ENCODE results near the gene EGFR. TPM values are rescaled to one million over a fixed set of nuclear protein-coding genes. Genes with fewer than 3 reads are reported as not detected.

The EGFR gene
- total RNA-seq, 3 donors from 2014 or later, result 63.6 to 96.3 (median 72.5) TPM

DNA sequence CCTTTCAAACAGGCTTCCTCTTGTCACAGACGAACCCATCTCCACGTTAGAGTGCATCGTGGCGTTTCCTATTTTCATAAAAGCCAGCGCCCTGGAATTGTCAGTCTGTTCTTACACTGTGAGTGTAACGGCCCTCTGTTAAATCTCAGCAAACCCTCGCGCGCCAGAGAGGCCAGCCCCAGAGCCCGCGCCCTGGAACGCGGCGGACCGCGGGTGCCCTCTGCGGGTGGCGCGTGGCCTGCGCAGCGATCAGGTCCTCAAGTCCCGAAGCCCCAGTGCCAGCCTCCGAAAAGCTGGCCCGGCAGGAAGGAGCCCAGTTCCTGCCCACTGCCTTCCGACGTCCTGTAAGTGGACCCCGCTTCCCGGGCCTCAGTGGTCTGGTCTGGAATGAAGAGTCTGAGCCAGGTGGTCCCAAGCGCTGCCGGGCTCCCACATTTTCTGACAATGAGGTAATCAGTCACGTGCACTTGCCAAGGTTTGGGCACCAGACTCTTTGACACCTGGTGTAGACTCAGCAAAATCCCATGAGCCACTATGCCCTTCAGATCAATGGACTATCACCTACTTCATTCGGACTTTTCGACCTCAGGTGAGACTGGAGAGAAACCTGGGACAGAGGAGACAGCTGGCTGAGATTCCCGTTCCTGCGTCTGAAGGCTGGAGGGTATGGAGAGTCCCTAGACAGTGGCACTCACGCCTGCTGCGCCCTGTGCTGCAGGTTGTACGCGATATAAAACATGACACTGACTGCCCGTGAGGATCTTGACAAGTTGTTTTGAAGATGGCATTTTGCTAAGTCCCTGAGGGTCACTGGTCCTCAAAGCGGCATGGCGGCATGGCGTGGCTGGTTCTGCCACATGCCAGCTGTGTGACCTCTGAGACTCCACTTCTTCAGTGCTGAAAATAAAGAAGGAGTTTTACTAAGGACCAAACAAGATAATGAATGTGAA lies 237.0 kb downstream of the EGFR start:
- Histone ChIP-seq H3K36me3 (ENCODE audit: low read depth) (no peaks in the 10 kb centered on the region), H3K4me1 (ENCODE audit: low read depth) (peaks cover 5% of the 10 kb centered on the region), H3K4me3 (no peak overlapping the region), H3K9me3 (no peaks in the 10 kb centered on the region)
- DNase-seq, result peak; percentile 77 to 90 (median 89)
- intact Hi-C loops (cut with DNase I, micrococcal nuclease), result loop anchor here (5.0 kb wide), 2 partner anchors 468 to 483 kb away; no protein-coding TSS in a partner anchor
- ATAC-seq, result peak; percentile 92
- TF ChIP-seq, protein P1, sequence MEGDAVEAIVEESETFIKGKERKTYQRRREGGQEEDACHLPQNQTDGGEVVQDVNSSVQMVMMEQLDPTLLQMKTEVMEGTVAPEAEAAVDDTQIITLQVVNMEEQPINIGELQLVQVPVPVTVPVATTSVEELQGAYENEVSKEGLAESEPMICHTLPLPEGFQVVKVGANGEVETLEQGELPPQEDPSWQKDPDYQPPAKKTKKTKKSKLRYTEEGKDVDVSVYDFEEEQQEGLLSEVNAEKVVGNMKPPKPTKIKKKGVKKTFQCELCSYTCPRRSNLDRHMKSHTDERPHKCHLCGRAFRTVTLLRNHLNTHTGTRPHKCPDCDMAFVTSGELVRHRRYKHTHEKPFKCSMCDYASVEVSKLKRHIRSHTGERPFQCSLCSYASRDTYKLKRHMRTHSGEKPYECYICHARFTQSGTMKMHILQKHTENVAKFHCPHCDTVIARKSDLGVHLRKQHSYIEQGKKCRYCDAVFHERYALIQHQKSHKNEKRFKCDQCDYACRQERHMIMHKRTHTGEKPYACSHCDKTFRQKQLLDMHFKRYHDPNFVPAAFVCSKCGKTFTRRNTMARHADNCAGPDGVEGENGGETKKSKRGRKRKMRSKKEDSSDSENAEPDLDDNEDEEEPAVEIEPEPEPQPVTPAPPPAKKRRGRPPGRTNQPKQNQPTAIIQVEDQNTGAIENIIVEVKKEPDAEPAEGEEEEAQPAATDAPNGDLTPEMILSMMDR (IDR thresholded peaks at IDR 0.05), result peak; percentile 88

DNA sequence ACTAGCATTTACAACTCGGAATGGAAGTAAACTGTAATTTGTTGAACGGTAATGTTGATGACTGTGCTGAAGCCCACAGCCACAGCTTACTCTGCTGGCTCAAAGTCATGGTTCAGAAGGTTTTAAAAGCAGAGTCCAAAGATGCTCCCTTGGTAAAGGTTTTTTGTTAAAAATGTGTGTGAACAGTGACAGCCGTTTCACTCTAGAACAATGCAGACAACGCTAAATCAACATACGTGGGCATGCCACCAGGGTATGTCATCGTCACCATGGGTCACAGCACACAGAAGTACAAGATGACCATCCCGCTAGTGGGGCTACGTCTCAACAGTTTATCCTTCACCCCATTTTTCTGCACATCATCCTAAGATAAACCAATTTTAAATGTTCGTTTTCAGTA lies 239.8 kb downstream of the EGFR start:
- intact Hi-C loops (cut with DNase I, micrococcal nuclease), result loop anchor here (5.0 kb wide), 2 partner anchors 471 to 486 kb away; no protein-coding TSS in a partner anchor
- DNase-seq (no peak), ATAC-seq (no peak)
- Histone ChIP-seq H3K4me3 (no peak overlapping the region), H3K9me3 (no peaks in the 10 kb centered on the region), H3K4me1 (ENCODE audit: low read depth) (peaks cover 5% of the 10 kb centered on the region), H3K36me3 (ENCODE audit: low read depth) (no peaks in the 10 kb centered on the region)
- TF ChIP-seq, protein P1 (IDR thresholded peaks at IDR 0.05), result no peak

DNA sequence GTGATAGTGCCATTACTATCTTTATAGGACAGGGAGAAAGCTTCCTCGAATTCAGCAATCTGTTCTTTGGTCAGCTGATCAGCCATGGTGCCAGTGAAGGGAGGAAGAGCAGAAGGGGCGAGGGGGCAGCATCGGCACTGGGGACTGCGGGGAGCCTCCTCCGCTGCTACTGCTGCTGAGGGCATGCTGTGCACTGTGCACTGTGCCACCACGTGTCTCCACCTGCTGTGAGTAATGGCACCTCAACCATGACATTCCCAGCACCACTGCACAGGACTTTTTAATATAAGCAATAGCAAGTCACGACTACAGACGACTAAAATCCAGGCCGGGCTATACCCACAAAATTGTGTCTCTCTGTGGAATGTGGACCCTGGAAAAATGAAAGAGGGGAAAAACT lies 241.4 kb downstream of the EGFR start:
- intact Hi-C loops (cut with DNase I, micrococcal nuclease), result no loop called here
- DNase-seq, result no peak
- no peaks in the 10 kb centered on the region for H3K9me3 ChIP-seq
- no peak for ATAC-seq
- H3K36me3 ChIP-seq (ENCODE audit: low read depth), result no peaks in the 10 kb centered on the region
- no peaks in the 10 kb centered on the region for H3K4me1 ChIP-seq (ENCODE audit: low read depth)
- TF ChIP-seq, protein P1 (IDR thresholded peaks at IDR 0.05), result no peak
- H3K4me3 ChIP-seq, result no peak overlapping the region

DNA sequence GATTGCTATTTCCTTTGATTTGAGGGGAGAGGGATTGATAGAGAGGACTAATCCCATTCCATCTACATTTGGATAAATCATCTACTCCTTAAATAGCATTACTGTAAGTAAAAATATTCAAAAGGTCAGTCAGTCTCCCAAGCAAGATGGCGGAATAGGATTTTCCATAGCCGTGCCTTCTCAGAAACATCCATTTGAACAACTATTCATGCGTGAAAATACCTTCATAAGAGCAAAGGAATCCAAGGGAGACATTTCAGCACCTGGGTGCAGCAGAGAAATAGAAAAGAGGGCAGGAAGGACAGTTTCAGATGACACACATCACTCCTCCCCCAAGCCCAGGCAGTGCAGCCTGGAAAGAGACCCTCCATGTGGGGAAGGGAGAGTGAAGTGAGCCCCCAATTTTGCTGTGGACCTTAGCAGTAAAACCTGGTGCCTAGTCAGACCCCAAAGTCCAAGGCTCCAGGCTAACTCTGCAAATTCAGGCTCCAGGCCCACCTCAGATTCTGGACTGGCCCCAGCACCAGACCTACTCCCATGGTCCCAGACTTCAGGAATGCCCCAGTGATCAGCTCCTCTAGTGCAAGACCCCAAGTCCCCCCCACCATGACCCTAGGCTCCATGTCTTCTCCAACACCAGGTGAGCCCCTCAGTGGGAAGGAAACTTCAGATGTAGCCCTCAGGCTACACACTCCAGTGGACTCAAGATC lies 242.0 kb downstream of the EGFR start:
- no peak for ATAC-seq
- no peaks in the 10 kb centered on the region for H3K4me1 ChIP-seq (ENCODE audit: low read depth)
- no peaks in the 10 kb centered on the region for H3K9me3 ChIP-seq
- TF ChIP-seq, protein P1 (IDR thresholded peaks at IDR 0.05), result no peak
- intact Hi-C loops (cut with DNase I, micrococcal nuclease), result no loop called here
- DNase-seq, result no peak
- H3K4me3 ChIP-seq, result no peak overlapping the region
- H3K36me3 ChIP-seq (ENCODE audit: low read depth), result no peaks in the 10 kb centered on the region
